ENCODE measurements around the gene COL12A1. TPM values are rescaled to one million over a fixed set of nuclear protein-coding genes. Genes with fewer than 3 reads are reported as not detected.

Gene COL12A1
- total RNA-seq, 4 donors from 2014 or later: 208 to 539 (median 257) TPM

DNA sequence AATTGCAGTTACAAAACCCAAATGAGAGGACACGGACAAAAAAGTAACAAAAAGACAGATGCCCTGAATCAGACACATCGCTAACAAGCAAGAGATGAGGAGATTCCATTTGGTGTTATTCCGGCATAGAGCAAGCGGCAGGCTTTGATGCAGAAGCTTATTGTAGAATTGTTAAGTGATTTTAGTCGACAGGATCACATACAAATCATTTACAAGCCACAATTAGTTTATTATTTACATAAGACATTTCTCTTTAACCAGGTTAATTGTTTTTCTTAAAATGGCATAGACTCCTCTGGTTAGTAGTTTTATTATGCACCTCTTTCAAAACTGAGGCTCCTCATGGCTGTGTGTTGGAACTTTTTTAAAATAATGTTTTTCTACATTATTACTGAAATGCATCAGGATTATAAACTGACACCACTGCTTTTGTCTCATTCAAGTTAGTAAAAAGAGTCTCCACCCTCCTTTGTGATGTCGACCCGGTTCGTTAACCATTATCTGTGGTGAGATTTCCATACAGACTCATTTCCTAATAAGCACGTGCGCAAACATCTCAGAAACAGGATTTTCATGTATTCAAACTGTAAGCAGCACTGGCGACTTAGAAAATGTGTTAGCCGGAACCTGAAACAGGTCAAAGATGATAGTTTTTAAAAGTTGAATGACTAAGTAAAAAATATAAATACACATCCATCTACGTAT is 119.8 kb downstream of the COL12A1 start:
- peaks cover 0 to 24% (median 0%) of the 10 kb centered on the region in 3 donors for H3K36me3 ChIP-seq
- DNase-seq (ENCODE audit: low spot score in 2 of 2): no peak
- H3K27me3 ChIP-seq: no peaks in the 10 kb centered on the region
- no peak overlapping the region for H3K27ac ChIP-seq
- no peaks in the 10 kb centered on the region for H3K9me3 ChIP-seq
- TF ChIP-seq, protein P1, sequence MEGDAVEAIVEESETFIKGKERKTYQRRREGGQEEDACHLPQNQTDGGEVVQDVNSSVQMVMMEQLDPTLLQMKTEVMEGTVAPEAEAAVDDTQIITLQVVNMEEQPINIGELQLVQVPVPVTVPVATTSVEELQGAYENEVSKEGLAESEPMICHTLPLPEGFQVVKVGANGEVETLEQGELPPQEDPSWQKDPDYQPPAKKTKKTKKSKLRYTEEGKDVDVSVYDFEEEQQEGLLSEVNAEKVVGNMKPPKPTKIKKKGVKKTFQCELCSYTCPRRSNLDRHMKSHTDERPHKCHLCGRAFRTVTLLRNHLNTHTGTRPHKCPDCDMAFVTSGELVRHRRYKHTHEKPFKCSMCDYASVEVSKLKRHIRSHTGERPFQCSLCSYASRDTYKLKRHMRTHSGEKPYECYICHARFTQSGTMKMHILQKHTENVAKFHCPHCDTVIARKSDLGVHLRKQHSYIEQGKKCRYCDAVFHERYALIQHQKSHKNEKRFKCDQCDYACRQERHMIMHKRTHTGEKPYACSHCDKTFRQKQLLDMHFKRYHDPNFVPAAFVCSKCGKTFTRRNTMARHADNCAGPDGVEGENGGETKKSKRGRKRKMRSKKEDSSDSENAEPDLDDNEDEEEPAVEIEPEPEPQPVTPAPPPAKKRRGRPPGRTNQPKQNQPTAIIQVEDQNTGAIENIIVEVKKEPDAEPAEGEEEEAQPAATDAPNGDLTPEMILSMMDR (IDR thresholded peaks at IDR 0.05): no peak
- TF ChIP-seq POLR2A (IDR thresholded peaks at IDR 0.05) (no peak), EP300 (IDR thresholded peaks at IDR 0.05) (no peak)
- 90 to 91% methylated on average over 13 of the region's 13 CpGs for WGBS, 2 donors
- H3K4me3 ChIP-seq: no peak overlapping the region
- H3K4me1 ChIP-seq: peaks cover 0 to 13% (median 4%) of the 10 kb centered on the region in 4 donors

DNA sequence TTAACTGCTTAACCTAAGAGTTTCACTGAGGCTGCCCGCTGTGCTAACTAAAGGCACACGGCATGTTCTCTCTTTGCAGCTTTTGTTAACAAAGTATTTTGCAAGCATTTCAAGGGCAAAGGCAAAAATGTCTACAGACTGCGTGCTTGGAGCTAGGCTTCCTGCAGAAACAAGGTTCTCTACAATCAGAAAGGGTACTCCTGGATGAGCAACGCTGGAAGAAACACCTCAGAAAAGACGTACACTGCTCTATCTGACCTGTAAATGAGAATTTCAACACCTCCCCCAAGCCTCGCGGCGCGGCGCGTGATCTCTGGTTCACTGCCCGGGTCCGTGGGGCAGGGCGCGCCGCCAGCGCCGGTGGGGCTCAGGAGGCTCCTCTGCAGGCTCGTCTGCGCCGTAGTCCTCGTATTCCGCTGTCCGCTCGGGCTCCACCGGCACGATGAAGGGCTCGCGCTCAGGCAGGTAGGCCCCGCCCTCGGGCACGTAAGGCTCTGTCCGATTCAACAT is 120.9 kb downstream of the COL12A1 start:
- H3K4me3 ChIP-seq: peak overlapping the region; percentile 8 to 43 (median 16)
- peaks cover 0 to 13% (median 4%) of the 10 kb centered on the region in 4 donors for H3K4me1 ChIP-seq
- H3K27me3 ChIP-seq: no peaks in the 10 kb centered on the region
- 28 to 40% methylated on average over 33 of the region's 33 CpGs for WGBS, 2 donors
- TF ChIP-seq, protein P1 (IDR thresholded peaks at IDR 0.05): no peak
- TF ChIP-seq POLR2A (IDR thresholded peaks at IDR 0.05) (no peak), EP300 (IDR thresholded peaks at IDR 0.05) (no peak)
- peaks cover 0 to 25% (median 0%) of the 10 kb centered on the region in 3 donors for H3K36me3 ChIP-seq
- H3K27ac ChIP-seq: peak overlapping the region in 2 of 4 donors; percentile 12 to 23
- no peaks in the 10 kb centered on the region for H3K9me3 ChIP-seq
- no peak for DNase-seq (ENCODE audit: low spot score in 2 of 2)

DNA sequence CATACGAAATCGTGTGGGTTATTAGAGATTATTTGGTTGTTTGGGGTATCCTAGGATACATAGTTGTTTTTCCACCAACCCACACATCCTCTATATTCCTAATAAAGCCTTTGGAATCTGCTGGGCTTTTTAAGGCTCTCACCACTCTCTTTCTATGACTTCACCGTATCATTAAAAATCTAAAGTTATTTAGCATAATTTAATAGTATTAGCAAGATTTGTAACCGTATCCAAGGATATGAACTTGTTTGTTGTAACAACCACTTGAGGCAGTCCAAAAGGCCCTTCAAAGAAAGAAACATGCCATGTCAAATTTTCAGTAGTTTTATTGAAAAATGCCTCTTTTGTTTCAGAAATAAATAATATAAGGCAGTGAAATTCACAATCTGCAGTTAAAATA is 121.8 kb downstream of the COL12A1 start:
- Histone ChIP-seq H3K27me3 (no peaks in the 10 kb centered on the region), H3K4me3 (no peak overlapping the region), H3K4me1 (peaks cover 0 to 9% (median 3%) of the 10 kb centered on the region in 4 donors), H3K27ac (peak overlapping the region in 1 of 4 donors; percentile 39), H3K36me3 (peaks cover 0 to 16% (median 0%) of the 10 kb centered on the region in 3 donors), H3K9me3 (no peaks in the 10 kb centered on the region)
- DNase-seq (ENCODE audit: low spot score in 2 of 2): no peak
- no peak for TF ChIP-seq POLR2A (IDR thresholded peaks at IDR 0.05)
- no peak for TF ChIP-seq EP300 (IDR thresholded peaks at IDR 0.05)
- TF ChIP-seq, protein P1 (IDR thresholded peaks at IDR 0.05): no peak
- 39 to 45% methylated on average over 4 of the region's 4 CpGs for WGBS, 2 donors

DNA sequence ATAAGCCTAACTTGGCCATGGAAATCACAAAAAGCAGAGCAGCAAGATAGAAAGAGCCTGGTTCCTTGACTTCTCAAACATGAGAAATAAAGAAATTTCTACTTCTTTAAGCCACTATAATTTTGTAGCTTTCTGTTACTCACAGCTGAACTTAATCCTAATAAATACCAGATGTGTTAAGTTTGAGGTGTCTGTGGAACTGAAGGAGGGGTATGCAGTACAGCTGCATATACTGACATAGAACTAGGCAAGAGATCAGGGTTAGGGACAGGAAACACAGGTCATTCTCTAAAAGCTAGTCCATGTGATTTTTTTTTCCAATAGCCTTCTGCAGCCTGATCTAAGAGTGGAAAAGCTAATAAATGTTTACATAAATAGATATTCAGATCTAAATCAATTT is 123.9 kb downstream of the COL12A1 start:
- Histone ChIP-seq H3K36me3 (peaks cover 0 to 4% (median 0%) of the 10 kb centered on the region in 3 donors), H3K4me3 (no peak overlapping the region), H3K9me3 (no peaks in the 10 kb centered on the region), H3K27me3 (no peaks in the 10 kb centered on the region), H3K27ac (no peak overlapping the region), H3K4me1 (peaks cover 0 to 9% (median 2%) of the 10 kb centered on the region in 4 donors)
- no peak for DNase-seq (ENCODE audit: low spot score in 2 of 2)
- TF ChIP-seq EP300 (IDR thresholded peaks at IDR 0.05): no peak
- TF ChIP-seq POLR2A (IDR thresholded peaks at IDR 0.05): no peak
- TF ChIP-seq, protein P1 (IDR thresholded peaks at IDR 0.05): no peak

DNA sequence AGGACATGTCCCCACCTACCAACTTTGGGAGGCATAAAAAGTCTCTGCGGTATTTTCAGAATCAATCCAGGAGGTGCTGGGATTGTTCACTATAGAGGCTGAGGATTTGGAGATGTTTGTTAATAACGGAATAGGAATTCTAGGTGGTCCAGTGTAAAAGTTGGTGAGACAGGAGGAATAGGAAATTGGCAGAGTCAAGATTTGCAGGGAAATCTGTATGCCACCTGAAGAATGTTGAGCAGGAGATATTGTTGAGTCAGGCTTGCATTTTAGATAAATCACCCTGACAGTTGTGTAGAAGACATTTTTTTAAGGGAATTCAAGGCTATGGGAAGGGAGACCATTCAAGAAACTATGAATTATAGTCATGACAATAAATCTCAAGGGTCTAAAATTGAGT is 124.8 kb downstream of the COL12A1 start:
- no peaks in the 10 kb centered on the region for H3K27me3 ChIP-seq
- H3K4me1 ChIP-seq: peaks cover 0 to 9% (median 2%) of the 10 kb centered on the region in 4 donors
- H3K36me3 ChIP-seq: peaks cover 0 to 4% (median 0%) of the 10 kb centered on the region in 3 donors
- no peak overlapping the region for H3K27ac ChIP-seq
- H3K4me3 ChIP-seq: no peak overlapping the region
- TF ChIP-seq EP300 (IDR thresholded peaks at IDR 0.05): no peak
- no peak for TF ChIP-seq POLR2A (IDR thresholded peaks at IDR 0.05)
- TF ChIP-seq, protein P1 (IDR thresholded peaks at IDR 0.05): no peak
- 95 to 96% methylated on average over 2 of the region's 2 CpGs for WGBS, 2 donors
- DNase-seq (ENCODE audit: low spot score in 2 of 2): no peak
- no peaks in the 10 kb centered on the region for H3K9me3 ChIP-seq

Measured in tibial nerve (tissue), 4 donors.